HL-60 (cell line): Measurements from ENCODE around the gene IL11RA.
A peak's percentile ranks its signal among the peaks of the same experiment; 100 is the strongest.

Experiments
- DNase-seq, 2 experiments: peaks; one replicate each; pipeline ENCODE4 v3.0.0-alpha.2; 2010 to 2020; ENCODE audit warnings: low read depth in 1 of 2, low spot score in 1 of 2
- H3K27ac ChIP-seq: fragments of 250-450 bp; sonication (Bioruptor Pico); replicated peaks from 2 replicates; pipeline ENCODE4 v1.5.1; 2020; ENCODE audit warnings: mild to moderate bottlenecking, moderate library complexity
- H3K27me3 ChIP-seq: fragments of 250-450 bp; sonication (Bioruptor Pico); 2 replicates; pipeline ENCODE4 v1.5.1; 2021; ENCODE audit warnings: mild to moderate bottlenecking, moderate library complexity; ENCODE audit not compliant: insufficient read depth, poor library complexity, severe bottlenecking
- H3K4me3 ChIP-seq: replicated peaks from 2 replicates; pipeline ENCODE4 v1.5.1; 2011; ENCODE audit warnings: mild to moderate bottlenecking, control low read depth, low read length; ENCODE audit not compliant: insufficient read depth
- CTCF ChIP-seq: IDR thresholded peaks from one replicate; pipeline ENCODE4 v1.5.1; 2011; ENCODE audit warnings: low read length, control low read depth, inconsistent platforms; ENCODE audit not compliant: insufficient read depth
- GABPA ChIP-seq: IDR thresholded peaks from 2 replicates; pipeline ENCODE4 v1.6.1; 2012; ENCODE audit warnings: low read depth
- POLR2AphosphoS5 ChIP-seq: IDR thresholded peaks from 2 replicates; pipeline ENCODE4 v1.6.1; 2012; ENCODE audit warnings: low read depth
- REST ChIP-seq: IDR thresholded peaks from 2 replicates; pipeline ENCODE4 v1.6.1; 2012; ENCODE audit warnings: low read depth; ENCODE audit not compliant: insufficient replicate concordance
- SPI1 ChIP-seq: IDR thresholded peaks from 2 replicates; pipeline ENCODE4 v1.6.1; 2012; ENCODE audit warnings: low read depth, mild to moderate bottlenecking, borderline replicate concordance

Gene IL11RA

GRCh38 chr9:34690983-34691935 lies 39.3 kb downstream of the IL11RA start, which contains the start of gene CCL19:
TSS of gene CCL19 (minus strand) at chr9:34691276. CDS start at chr9:34691139, 137 bp downstream.
- peak in 1 of 2 experiments; percentile 13 for DNase-seq
- H3K27ac ChIP-seq: no peak within 1 kb of the TSS
- no peaks in the 10 kb centered on the region for H3K27me3 ChIP-seq
- TF ChIP-seq POLR2AphosphoS5: no peak
- no peak for TF ChIP-seq SPI1
- no peak for TF ChIP-seq REST
- TF ChIP-seq CTCF: no peak
- TF ChIP-seq GABPA: no peak
- H3K4me3 ChIP-seq: no peak within 1 kb of the TSS

- no peak for DNase-seq
- H3K27me3 ChIP-seq: no peaks in the 10 kb centered on the region
- TF ChIP-seq CTCF: no peak
- no peak for TF ChIP-seq SPI1
- no peak for TF ChIP-seq POLR2AphosphoS5
- TF ChIP-seq GABPA: no peak
- TF ChIP-seq REST: no peak
- no peak overlapping the region for H3K27ac ChIP-seq
- no peak overlapping the region for H3K4me3 ChIP-seq
Observed at GRCh38 chr9:34691936-34692315, 39.9 kb downstream of the IL11RA start.

GRCh38 chr9:34693560-34693959 lies 41.6 kb downstream of the IL11RA start:
- no peaks in the 10 kb centered on the region for H3K27me3 ChIP-seq
- no peak for DNase-seq
- TF ChIP-seq REST (no peak), CTCF (no peak), SPI1 (no peak)
- H3K27ac ChIP-seq: no peak overlapping the region
- no peak overlapping the region for H3K4me3 ChIP-seq
